ENCODE measurements around the gene A4GNT.

GRCh38 chr3:138093721-138094120 lies 38.5 kb downstream of the A4GNT start:
- no peak for TF ChIP-seq CTCF (IDR thresholded peaks at IDR 0.05; ENCODE audit: insufficient read depth, low read length)
- no peak for TF ChIP-seq SPI1 (IDR thresholded peaks at IDR 0.05; ENCODE audit: borderline replicate concordance, low read depth)
- TF ChIP-seq POLR2AphosphoS5 (IDR thresholded peaks at IDR 0.05; ENCODE audit: low read depth) = no peak
- no peak for TF ChIP-seq REST (IDR thresholded peaks at IDR 0.05; ENCODE audit: insufficient replicate concordance, low read depth)
- TF ChIP-seq GABPA (IDR thresholded peaks at IDR 0.05; ENCODE audit: low read depth) = no peak

All from HL-60 (cell line).